HTERT RPE-1 (cell line): ENCODE measurements around the gene KLHL10.
"Not testable (repeated sequence)": the region's sequence is repeated elsewhere in the genome, so short reads cannot be mapped to it uniquely, and the experiment has no call there.

Experiments used
- in situ Hi-C: fragments of 300-500 bp; cut with MboI; formaldehyde crosslinking; loops from 4 replicates; pipeline ENCODE4 v1.14.3; 2020; ENCODE audit warnings: low sequenced_read_pairs

Gene KLHL10

DNA sequence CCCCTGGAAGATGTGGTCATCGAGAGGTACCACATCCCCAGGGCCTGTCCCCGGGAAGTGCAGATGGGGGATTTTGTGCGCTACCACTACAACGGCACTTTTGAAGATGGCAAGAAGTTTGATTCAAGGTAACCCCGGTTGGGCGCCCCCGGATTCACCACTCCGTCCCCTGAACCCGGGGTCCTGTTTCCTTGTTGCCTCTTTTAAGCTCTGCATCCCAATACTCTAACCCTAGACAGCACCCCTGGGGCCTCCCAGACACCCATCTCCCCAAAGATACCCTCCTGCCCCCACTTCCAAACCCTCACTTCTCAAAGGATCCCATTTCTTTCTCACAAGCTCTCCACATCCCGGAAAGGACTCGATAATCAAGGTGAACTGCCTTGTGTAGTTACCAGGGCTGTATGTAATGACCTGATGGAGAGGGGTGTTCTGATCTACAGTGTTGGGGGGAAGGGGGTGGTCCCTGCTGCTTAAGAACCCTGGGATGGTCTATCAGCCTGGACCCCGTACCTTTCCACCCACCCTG lies 24.4 kb upstream of the KLHL10 start:
- in situ Hi-C loops, result no loop called here

- in situ Hi-C loops, result no loop called here
Measured at GRCh38 chr17:41813699-41814124, 23.9 kb upstream of the KLHL10 start.

GRCh38 chr17:41814195-41814594 lies 23.4 kb upstream of the KLHL10 start:
- in situ Hi-C loops, result no loop called here

DNA sequence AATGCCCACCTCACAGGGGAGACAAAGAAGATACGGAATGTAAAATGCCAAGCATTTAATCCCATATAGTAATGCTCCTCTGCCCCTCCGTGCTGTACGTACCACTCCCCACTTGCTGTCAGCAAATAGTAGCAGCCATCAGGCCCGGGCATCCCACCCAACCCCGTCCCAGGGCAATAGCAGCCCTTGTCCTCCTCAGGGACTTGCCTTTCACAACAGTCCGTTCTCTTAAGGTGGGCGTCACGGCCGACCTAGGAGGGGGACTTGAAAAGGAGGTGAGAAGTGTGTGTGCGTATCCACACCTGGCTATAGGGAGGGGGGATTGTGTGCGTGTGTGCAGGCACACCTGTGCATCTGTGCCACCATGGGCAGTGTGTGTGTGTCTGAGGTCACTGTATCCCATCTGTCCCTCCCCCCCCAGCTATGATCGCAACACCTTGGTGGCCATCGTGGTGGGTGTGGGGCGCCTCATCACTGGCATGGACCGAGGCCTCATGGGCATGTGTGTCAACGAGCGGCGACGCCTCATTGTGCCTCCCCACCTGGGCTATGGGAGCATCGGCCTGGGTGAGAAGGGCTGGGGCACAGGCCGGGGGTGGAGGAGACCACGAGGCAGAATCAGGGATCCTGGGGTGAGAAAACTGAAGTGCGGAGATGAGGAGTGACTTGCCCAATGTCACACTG lies 20.8 kb upstream of the KLHL10 start:
- in situ Hi-C loops, result no loop called here

GRCh38 chr17:41818024-41818423 lies 19.6 kb upstream of the KLHL10 start:
- in situ Hi-C loops, result no loop called here

GRCh38 chr17:41821776-41822175 lies 15.8 kb upstream of the KLHL10 start:
- in situ Hi-C loops, result no loop called here

DNA sequence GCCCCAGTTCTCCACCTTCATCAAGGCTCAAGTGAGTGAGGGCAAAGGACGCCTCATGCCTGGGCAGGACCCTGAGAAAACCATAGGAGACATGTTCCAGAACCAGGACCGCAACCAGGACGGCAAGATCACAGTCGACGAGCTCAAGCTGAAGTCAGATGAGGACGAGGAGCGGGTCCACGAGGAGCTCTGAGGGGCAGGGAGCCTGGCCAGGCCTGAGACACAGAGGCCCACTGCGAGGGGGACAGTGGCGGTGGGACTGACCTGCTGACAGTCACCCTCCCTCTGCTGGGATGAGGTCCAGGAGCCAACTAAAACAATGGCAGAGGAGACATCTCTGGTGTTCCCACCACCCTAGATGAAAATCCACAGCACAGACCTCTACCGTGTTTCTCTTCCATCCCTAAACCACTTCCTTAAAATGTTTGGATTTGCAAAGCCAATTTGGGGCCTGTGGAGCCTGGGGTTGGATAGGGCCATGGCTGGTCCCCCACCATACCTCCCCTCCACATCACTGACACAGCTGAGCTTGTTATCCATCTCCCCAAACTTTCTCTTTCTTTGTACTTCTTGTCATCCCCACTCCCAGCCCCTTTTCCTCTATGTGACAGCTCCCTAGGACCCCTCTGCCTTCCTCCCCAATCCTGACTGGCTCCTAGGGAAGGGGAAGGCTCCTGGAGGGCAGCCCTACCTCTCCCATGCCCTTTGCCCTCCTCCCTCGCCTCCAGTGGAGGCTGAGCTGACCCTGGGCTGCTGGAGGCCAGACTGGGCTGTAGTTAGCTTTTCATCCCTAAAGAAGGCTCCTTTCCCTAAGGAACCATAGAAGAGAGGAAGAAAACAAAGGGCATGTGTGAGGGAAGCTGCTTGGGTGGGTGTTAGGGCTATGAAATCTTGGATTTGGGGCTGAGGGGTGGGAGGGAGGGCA lies 15.1 kb upstream of the KLHL10 start:
- in situ Hi-C loops, result no loop called here

DNA sequence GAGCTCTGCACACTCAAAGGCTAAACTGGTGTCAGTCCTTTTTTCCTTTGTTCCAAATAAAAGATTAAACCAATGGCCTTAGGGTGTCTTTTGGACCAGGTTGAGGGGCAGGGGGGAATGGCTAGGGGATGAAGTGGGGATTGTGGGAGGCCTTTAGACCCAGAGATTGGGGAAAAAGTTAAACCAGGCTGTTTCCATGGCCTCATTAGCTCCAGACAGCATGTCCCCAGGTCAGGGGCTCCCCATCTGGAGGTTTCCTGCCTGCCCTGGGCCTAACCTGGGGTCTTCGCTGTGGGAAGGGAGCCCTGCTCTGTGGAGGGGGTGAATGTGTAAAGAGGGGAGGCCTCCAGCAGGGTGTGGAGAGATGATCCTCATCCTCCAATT lies 14.5 kb upstream of the KLHL10 start:
- in situ Hi-C loops, result no loop called here

DNA sequence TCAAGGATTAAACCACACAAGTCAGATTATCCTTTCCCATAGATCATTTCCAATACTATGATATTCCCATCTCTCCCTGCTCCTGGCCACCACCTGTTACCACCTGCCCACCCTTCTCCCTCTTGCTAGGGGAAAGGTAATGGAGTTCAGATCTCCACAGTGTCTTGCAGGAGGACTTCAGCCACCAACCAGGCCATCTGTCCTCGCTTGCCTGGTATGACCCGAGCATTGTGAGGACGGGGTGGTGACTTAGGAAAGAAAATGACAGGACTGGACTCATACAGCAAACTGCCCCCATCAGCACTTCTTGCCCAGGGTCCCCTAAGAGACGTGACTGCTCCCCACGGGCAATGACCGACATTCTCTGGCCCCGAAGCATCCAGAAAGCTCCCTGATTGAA lies 14.0 kb upstream of the KLHL10 start:
- in situ Hi-C loops, result no loop called here

DNA sequence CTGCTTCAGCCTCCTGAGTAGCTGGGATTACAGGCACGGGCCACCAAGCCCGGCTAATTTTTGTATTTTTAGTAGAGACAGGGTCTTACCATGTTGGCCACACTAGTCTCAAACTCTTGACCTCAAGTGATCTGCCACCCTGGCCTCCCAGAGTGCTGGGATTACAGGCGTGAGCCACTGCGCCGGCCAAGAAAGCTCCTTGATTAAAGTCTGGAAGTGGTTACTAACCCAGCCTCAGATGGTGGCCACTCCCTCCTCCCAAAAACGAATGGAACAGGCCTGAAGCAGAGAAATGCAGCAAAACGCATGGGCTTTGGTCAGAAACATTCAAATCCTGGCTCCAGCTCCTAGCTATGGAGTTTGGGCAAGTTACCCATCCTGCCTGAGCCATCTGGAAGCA lies 13.5 kb upstream of the KLHL10 start:
- in situ Hi-C loops, result no loop called here

DNA sequence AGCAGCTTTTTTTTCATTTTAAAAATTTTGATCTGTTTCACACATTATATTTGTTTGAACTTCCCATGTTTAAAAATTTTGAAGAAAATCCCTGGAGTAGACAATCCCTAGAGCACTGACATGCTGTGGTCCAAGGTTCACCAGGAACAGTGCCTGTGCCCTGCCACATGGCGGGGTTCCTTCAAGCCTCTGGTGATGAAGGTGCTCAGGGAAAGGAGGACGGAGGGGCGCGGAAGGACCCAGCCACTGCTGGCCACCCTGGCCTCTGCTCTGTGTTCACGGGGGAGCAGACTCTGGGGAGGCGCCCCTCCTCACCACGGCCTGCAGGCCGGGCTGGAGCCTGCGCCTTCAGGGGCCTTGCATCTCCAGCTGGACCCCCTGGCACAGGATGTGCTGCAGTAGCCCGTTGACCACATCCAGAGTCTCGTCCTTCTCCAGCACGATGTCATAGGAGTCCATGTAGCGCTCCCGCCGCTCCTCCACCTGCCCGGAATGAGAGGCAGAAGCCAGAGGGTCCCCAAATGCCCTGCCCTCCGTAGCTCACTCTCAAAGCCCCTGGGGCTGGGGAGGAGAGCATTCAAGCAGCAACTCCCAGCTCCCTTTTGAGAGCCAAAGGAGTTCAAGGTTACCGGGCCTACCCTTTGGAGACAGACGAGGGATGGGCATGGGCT lies 12.3 kb upstream of the KLHL10 start:
- in situ Hi-C loops, result no loop called here

DNA sequence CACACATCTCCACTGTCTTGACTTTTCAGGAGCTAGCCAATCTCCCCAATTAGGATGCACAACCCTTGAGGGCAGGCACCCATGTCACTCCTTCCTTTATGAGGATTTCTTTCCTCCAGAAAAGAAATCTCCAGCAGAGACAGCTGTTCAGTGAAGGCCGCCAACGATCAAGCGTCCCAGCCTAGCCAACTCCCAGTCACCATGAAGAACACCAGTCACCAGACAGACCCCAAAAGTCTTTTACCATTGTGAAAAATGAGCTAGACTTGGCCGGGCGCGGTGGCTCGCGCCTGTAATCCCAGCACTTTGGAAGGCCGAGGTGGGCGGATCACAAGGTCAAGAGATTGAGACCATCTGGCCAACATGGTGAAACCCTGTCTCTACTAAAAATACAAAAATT lies 7.7 kb upstream of the KLHL10 start:
- in situ Hi-C loops, result not testable (repeated sequence)

- in situ Hi-C loops, result no loop called here
Measured at GRCh38 chr17:41835214-41835799, 2.3 kb upstream of the KLHL10 start.

DNA sequence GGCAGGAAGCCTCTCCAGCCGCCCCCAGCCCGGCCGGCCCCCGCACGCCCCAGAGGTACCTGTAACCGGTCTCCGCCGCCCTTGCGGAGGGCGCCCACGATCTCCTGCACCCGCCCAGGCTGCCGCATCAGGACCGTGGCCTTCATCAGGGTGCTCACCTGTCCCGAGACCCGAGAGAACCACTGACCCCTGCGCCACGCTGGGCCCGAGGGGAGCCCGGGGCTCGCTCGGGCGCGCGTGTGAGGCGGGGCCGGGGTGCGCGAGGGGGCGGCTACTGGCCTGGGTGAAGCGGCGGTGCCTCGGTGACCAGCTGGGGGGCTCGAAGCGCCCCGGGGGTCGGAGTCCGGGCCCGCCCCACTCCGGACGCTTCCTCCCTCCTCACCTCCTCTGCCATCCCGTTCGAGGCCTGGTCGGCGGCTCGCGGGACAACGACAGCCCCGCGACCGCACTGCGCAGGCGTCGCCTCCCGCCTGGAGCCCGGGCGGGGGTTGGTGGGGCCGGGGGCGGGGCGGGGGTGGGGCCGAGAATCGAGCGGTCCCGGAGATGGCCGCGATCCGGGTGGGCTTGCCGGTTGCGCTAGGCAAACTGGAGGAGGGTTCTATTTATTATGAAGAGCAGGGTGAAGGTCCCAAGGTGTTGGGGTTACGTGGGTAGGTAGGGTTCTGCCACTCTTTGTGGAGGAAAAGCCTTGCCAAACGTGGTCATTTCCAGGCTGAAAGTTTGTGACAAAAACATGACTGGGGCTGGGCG lies 1.6 kb upstream of the KLHL10 start, which contains the start of gene NT5C3B:
Gene NT5C3B, minus strand, starts transcription at position 433 of the 750 bp plus-strand sequence. Its CDS starts 39 bp downstream, at position 394.
- in situ Hi-C loops, result no loop called here

- in situ Hi-C loops, result no loop called here
Measured at GRCh38 chr17:41836550-41837196, 952 bp upstream of the KLHL10 start.

DNA sequence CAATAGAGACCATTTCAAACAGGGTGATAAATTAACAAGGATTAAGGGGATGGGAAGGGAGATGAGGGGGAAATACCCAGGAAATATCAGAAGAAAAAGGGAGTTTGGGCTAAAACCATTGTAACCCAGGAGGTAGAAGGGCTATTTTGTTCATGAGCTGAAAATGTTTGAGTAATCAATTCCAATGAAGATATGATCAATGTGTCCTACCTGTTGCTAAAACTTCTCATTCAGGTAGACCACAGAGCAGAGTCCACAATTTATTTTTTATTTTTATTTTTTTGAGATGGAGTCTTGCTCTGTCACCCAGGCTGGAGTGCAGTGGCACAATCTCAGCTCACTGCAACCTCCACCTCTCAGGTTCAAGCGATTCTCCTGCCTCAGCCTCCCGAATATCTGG lies 1.8 kb downstream of the KLHL10 start:
- in situ Hi-C loops, result not testable (repeated sequence)

GRCh38 chr17:41840781-41841180 lies 3.2 kb downstream of the KLHL10 start:
- in situ Hi-C loops, result not testable (repeated sequence)

DNA sequence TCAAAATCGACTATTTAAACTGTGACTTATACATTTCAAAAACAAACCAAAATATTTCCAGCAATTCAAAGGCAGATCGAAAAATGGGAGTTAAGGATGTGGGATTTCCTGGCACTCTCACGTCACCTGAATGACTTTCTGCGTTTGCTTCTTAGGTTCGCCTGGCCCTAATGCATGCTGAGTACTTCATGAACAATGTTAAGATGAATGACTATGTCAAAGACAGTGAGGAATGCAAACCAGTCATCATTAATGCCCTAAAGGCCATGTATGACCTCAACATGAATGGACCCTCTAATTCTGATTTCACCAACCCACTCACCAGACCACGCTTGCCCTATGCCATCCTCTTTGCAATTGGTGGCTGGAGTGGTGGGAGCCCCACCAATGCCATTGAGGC lies 7.3 kb downstream of the KLHL10 start:
- in situ Hi-C loops, result no loop called here

- in situ Hi-C loops, result no loop called here
Measured at GRCh38 chr17:41848788-41849187, 11.2 kb downstream of the KLHL10 start.
